ENCODE measurements around the gene MYO15A. TPM values are rescaled to one million over a fixed set of nuclear protein-coding genes. Genes with fewer than 3 reads are reported as not detected.

The MYO15A gene
- total RNA-seq, 1 experiment from 2014 or later, result 2.8 TPM

GRCh38 chr17:18146259-18146658 lies 37.7 kb downstream of the MYO15A start:
- H2AFZ ChIP-seq (ENCODE audit: low read depth, low read length, poor library complexity, severe bottlenecking), result no peak overlapping the region
- BruUV-seq (replicated peaks), result no TSS peak
- no peaks in the 10 kb centered on the region for H3K9me2 ChIP-seq (ENCODE audit: insufficient read depth)
- no peak overlapping the region for H3K4me2 ChIP-seq (ENCODE audit: low read length)
- no peaks in the 10 kb centered on the region for H4K20me1 ChIP-seq (ENCODE audit: insufficient read depth)
- ChIA-PET CTCF (no interaction called here), RAD21 (ENCODE audit: low non-redundant PET in 1 of 2, low total read pairs in 2 of 2, uncharacterized antibody in 2 of 2, unreplicated experiment in 2 of 2) (no interaction called here), POLR2A (no interaction called here)
- H3K4me3 ChIP-seq (replicated peaks in 1 of 2; ENCODE audit: low read depth in 1 of 2, low read length in 2 of 2), result no peak overlapping the region
- no peak for TF ChIP-seq CBX3 (IDR thresholded peaks at IDR 0.05; ENCODE audit: low read depth)
- TF ChIP-seq EZH2phosphoT487 (IDR thresholded peaks at IDR 0.05; ENCODE audit: borderline replicate concordance), result no peak
- no peak for TF ChIP-seq REST (IDR thresholded peaks at IDR 0.05; ENCODE audit: low read depth)
- TF ChIP-seq, protein P1, sequence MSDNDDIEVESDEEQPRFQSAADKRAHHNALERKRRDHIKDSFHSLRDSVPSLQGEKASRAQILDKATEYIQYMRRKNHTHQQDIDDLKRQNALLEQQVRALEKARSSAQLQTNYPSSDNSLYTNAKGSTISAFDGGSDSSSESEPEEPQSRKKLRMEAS (IDR thresholded peaks at IDR 0.05), result no peak
- TF ChIP-seq POLR2AphosphoS5 (IDR thresholded peaks at IDR 0.05; ENCODE audit: low read depth, low read length), result no peak
- no peak for TF ChIP-seq TCF7L2 (IDR thresholded peaks at IDR 0.05; ENCODE audit: borderline replicate concordance, extremely low read depth, insufficient read depth, insufficient read length)
- no peak for TF ChIP-seq CTCF (IDR thresholded peaks at IDR 0.05 in 2 of 3, conservative IDR thresholded peaks at IDR 0.05 in 1 of 3; ENCODE audit: borderline replicate concordance in 1 of 3, insufficient read depth in 1 of 3, low read depth in 2 of 3, low read length in 2 of 3)
- TF ChIP-seq SRF (IDR thresholded peaks at IDR 0.05; ENCODE audit: low read depth), result no peak
- no peak for TF ChIP-seq SIN3A (IDR thresholded peaks at IDR 0.05; ENCODE audit: low read depth)
- no peak for TF ChIP-seq FOSL1 (IDR thresholded peaks at IDR 0.05; ENCODE audit: low read depth)
- no peak for TF ChIP-seq JUND (IDR thresholded peaks at IDR 0.05)
- no peak for TF ChIP-seq ATF3 (IDR thresholded peaks at IDR 0.05)
- no peak for TF ChIP-seq SP1 (IDR thresholded peaks at IDR 0.05; ENCODE audit: low read depth)
- no peak for TF ChIP-seq YY1 (IDR thresholded peaks at IDR 0.05; ENCODE audit: extremely low read depth, insufficient replicate concordance, low read depth, low read length)
- TF ChIP-seq ZNF274 (IDR thresholded peaks at IDR 0.05; ENCODE audit: low read depth, low read length), result no peak
- TF ChIP-seq ELF1 (IDR thresholded peaks at IDR 0.05; ENCODE audit: borderline replicate concordance, low read depth), result no peak
- TF ChIP-seq ZFX (IDR thresholded peaks at IDR 0.05), result no peak
- no peak for ATAC-seq
- H3K36me3 ChIP-seq (ENCODE audit: control insufficient read depth in 1 of 2, insufficient read depth in 2 of 2, low read length in 2 of 2), result no peaks in the 10 kb centered on the region
- no peaks in the 10 kb centered on the region for H3K4me1 ChIP-seq (ENCODE audit: control insufficient read depth in 1 of 2, insufficient read depth in 2 of 2, low read length in 2 of 2)
- no peak for DNase-seq (ENCODE audit: low read depth, low spot score)
- no peaks in the 10 kb centered on the region for H3K79me2 ChIP-seq (ENCODE audit: insufficient read depth, low read length)
- intact Hi-C loops (cut with micrococcal nuclease), result no loop called here
- no peaks in the 10 kb centered on the region for H3K9me3 ChIP-seq (ENCODE audit: control insufficient read depth in 1 of 2, insufficient read depth in 1 of 2, low read depth in 1 of 2, low read length in 2 of 2)
- no peak overlapping the region for H3K27ac ChIP-seq (ENCODE audit: low read depth, low read length)
- no peaks in the 10 kb centered on the region for H3K27me3 ChIP-seq (ENCODE audit: insufficient read depth, low read length)
- H3K9ac ChIP-seq (ENCODE audit: low read length), result no peak overlapping the region

All from HCT116 (cell line).